Activated T-cell treated with anti-CD3 and anti-CD28 coated beads, Interleukin-2, amount 50 U/mL, for 72 hours (primary cell): Measurements from ENCODE around the gene CST11. TPM values are rescaled to one million over a fixed set of nuclear protein-coding genes. Genes with fewer than 3 reads are reported as not detected.
A peak's percentile ranks its signal among the peaks of the same experiment; 100 is the strongest.
"Not testable (repeated sequence)": the region's sequence is repeated elsewhere in the genome, so short reads cannot be mapped to it uniquely, and the experiment has no call there.

Experiments used
- ATAC-seq, 2 donors: fragments of 150-1000 bp; cut with Tn5 transposase; replicated peaks in 1 of 2; 2 replicates each; pipeline ENCODE4 v1.10.0; 2021; ENCODE audit warnings: moderate library complexity in 2 of 2, mild to moderate bottlenecking in 1 of 2
- DNase-seq, 2 donors: peaks; one replicate each; pipeline ENCODE4 v3.0.0; 2021 to 2022; ENCODE audit warnings: mixed read lengths in 1 of 2
- H3K27ac Mint-ChIP-seq: one replicate; pipeline ENCODE4 v1.8.0; 2022; ENCODE audit warnings: mild to moderate bottlenecking, moderate library complexity, mixed read lengths
- H3K27me3 Mint-ChIP-seq: one replicate; pipeline ENCODE4 v1.8.0; 2022; ENCODE audit warnings: low read depth, mixed read lengths
- H3K36me3 Mint-ChIP-seq, 2 donors: one replicate each; pipeline ENCODE4 v1.8.0; 2022; ENCODE audit warnings: mixed read lengths in 2 of 2, mild to moderate bottlenecking in 1 of 2; ENCODE audit not compliant: insufficient read depth in 2 of 2
- H3K4me1 Mint-ChIP-seq: one replicate; pipeline ENCODE4 v1.8.0; 2022; ENCODE audit warnings: low read depth, mixed read lengths
- H3K4me3 Mint-ChIP-seq, 2 donors: one replicate each; pipeline ENCODE4 v1.8.0; 2022; ENCODE audit warnings: mild to moderate bottlenecking in 2 of 2, mixed read lengths in 2 of 2, moderate library complexity in 2 of 2
- H3K9me3 Mint-ChIP-seq, 2 donors: one replicate each; pipeline ENCODE4 v1.8.0; 2022; ENCODE audit warnings: mixed read lengths in 2 of 2
- total RNA-seq, 2 donors: library from RNA; stranded (reverse); gene quantifications; one replicate each; pipeline ENCODE4 v1.2.3, GENCODE V29; 2022

Gene CST11
- total RNA-seq, 2 donors from 2014 or later = not detected

- H3K27me3 Mint-ChIP-seq = peaks cover 19% of the 10 kb centered on the region
- no peaks in the 10 kb centered on the region for H3K4me1 Mint-ChIP-seq
- no peak for ATAC-seq
- no peak for DNase-seq
- H3K4me3 Mint-ChIP-seq = no peak overlapping the region
- peaks cover 0 to 2% of the 10 kb centered on the region in 2 donors for H3K9me3 Mint-ChIP-seq
- no peaks in the 10 kb centered on the region for H3K36me3 Mint-ChIP-seq
- no peak overlapping the region for H3K27ac Mint-ChIP-seq
These were observed 22.7 kb upstream of the CST11 start for GRCh38 chr20:23475395-23475794.

DNA sequence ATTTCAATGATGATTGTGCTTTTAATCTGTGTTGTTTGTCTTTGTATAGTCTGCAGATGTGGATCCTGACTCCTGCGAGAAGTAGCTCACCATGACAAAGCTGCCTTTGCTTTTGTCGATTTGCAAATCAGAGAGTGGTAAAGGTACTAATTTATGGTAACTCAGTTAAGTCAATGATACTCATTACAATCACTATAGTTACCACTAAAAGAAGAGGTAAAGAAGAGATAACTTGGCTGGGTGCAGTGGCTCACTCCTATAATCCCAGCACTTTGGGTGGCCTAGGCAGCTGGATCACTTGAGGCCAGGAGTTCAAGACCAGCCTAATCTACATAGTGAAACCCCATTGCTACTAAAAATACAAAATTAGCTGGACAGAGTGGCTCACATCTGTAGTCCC, 20.6 kb upstream of the CST11 start:
- H3K27me3 Mint-ChIP-seq = peaks cover 23% of the 10 kb centered on the region
- H3K4me3 Mint-ChIP-seq, ATAC-seq, H3K36me3 Mint-ChIP-seq, H3K27ac Mint-ChIP-seq, DNase-seq, H3K4me1 Mint-ChIP-seq, H3K9me3 Mint-ChIP-seq: not testable (repeated sequence)

DNA sequence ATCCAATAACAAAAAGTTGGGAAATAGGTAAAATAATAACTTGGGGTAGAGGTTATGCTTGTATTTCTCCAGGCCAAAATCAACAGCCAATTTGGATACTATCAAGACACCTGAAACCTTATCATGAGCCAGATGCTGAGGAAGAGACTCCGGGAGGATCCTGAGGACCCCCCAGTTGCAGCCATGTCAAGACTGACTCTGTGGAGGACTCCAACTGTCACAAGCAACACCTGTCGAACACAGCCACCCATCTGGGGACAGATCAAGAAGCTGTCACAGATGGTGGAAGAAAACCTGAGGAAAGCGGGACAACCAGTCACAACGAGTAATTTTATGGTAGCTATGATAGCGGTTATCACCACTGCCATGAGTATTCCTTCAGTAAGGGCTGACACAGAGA, 19.6 kb upstream of the CST11 start:
- not testable (repeated sequence) for H3K27ac Mint-ChIP-seq, DNase-seq, H3K4me3 Mint-ChIP-seq, ATAC-seq, H3K9me3 Mint-ChIP-seq, H3K36me3 Mint-ChIP-seq, H3K4me1 Mint-ChIP-seq
- H3K27me3 Mint-ChIP-seq = peaks cover 23% of the 10 kb centered on the region

DNA sequence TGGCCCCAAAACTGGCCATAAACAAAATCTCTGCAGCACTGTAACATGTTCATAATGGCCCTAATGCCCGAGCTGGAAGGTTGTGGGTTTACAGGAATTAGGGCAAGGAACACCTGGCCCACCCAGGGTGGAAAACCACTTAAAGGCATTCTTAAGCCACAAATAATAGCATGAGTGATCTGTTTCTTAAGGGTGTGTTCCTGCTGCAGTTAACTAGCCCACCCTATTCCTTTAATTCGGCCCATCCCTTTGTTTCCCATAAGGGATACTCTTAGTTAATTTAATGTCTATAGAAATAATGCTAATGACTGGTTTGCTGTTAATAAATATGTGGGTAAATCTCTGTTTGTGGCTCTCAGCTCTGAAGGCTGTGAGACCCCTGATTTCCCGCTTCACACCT, 14.3 kb upstream of the CST11 start:
- not testable (repeated sequence) for H3K4me1 Mint-ChIP-seq, H3K36me3 Mint-ChIP-seq, H3K4me3 Mint-ChIP-seq, H3K27ac Mint-ChIP-seq, ATAC-seq, DNase-seq
- H3K27me3 Mint-ChIP-seq = peaks cover 23% of the 10 kb centered on the region
- peaks cover 7 to 17% of the 10 kb centered on the region in 2 donors for H3K9me3 Mint-ChIP-seq

DNA sequence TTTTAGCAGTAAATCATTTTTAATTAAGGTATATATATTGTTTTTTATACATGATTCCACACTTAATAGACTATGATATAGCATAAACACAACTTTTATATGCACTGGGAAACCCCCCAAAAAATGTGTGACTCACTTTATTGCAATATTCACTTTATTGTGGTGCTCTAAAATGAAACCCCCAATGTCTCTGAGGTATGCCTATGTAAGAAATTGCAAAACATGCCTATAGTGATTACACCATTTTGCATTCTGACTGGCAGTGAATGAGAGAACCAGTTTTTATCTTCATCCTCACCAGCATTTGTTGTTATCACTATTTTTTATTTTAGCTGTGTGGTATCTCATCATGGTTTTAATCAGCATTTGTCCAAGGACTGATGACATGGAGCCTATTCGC, 8.5 kb upstream of the CST11 start:
- DNase-seq (no peak), ATAC-seq (peak in 1 of 2 donors; percentile 29)
- Mint-ChIP-seq H3K4me1 (peaks cover 6% of the 10 kb centered on the region), H3K4me3 (no peak overlapping the region), H3K9me3 (peaks cover 3 to 9% of the 10 kb centered on the region in 2 donors), H3K27me3 (peaks cover 9% of the 10 kb centered on the region), H3K27ac (no peak overlapping the region), H3K36me3 (peaks cover 0 to 2% of the 10 kb centered on the region in 2 donors)

- Mint-ChIP-seq H3K4me3 (no peak overlapping the region), H3K36me3 (peaks cover 0 to 2% of the 10 kb centered on the region in 2 donors), H3K27me3 (peaks cover 8% of the 10 kb centered on the region), H3K9me3 (peaks cover 3 to 6% of the 10 kb centered on the region in 2 donors), H3K4me1 (peaks cover 12% of the 10 kb centered on the region), H3K27ac (no peak overlapping the region)
- DNase-seq (peak in 1 of 2 donors; percentile 7), ATAC-seq (peak in 1 of 2 donors; percentile 36)
These were observed 6.9 kb upstream of the CST11 start for GRCh38 chr20:23459461-23460150.

GRCh38 chr20:23456873-23457272, 4.2 kb upstream of the CST11 start:
- ATAC-seq (no peak), DNase-seq (no peak)
- H3K4me3 Mint-ChIP-seq = no peak overlapping the region
- H3K27me3 Mint-ChIP-seq = no peaks in the 10 kb centered on the region
- no peaks in the 10 kb centered on the region for H3K36me3 Mint-ChIP-seq
- peaks cover 12% of the 10 kb centered on the region for H3K4me1 Mint-ChIP-seq
- no peaks in the 10 kb centered on the region for H3K9me3 Mint-ChIP-seq
- H3K27ac Mint-ChIP-seq = peak overlapping the region; percentile 45

DNA sequence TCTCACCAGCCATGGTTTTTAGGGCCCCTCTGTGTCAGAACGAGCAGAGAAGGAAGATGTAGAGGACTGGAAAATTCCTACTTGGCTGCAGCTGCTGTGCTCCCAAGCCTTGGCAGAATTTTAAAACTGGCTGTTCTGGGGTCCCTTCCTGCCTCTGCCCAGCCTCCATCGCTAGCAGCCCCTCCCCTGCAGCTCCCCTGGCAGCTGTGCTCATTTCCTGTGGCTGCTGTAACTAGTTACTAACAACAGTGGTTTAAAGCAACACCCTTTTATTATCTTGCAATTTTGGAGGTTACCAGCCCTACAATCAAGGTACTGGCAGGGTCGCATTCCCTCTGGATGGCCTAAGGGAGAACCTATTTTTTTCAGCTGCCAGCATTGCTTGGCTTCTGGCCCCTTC, 3.7 kb upstream of the CST11 start:
- H3K4me3 Mint-ChIP-seq = peak overlapping the region in 1 of 2 donors; percentile 13
- DNase-seq = no peak
- H3K9me3 Mint-ChIP-seq = no peaks in the 10 kb centered on the region
- no peak for ATAC-seq
- H3K36me3 Mint-ChIP-seq = no peaks in the 10 kb centered on the region
- H3K4me1 Mint-ChIP-seq = peaks cover 12% of the 10 kb centered on the region
- H3K27ac Mint-ChIP-seq = no peak overlapping the region
- H3K27me3 Mint-ChIP-seq = no peaks in the 10 kb centered on the region

DNA sequence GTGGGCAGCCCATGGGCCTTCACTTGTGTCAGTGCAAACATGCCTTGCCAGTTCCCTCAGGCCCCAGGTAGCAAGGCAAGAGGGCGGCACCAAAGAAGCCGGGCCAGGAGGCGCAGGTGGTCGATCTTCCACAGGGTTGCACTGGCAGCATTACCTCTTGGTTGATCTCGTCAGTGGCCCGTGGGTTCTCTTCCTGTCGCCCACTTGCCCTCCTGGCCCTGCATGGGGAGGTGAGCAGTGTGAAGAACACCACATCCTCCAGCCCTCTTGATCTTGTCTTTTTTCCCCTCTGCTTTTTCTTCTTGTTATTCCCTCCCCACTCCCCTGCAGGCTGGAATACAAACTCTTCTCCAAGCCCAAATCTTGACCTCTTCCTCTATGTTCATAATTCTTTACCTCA, 3.0 kb upstream of the CST11 start:
- ATAC-seq (no peak), DNase-seq (no peak)
- Mint-ChIP-seq H3K27ac (peak overlapping the region; percentile 3), H3K4me3 (no peak overlapping the region), H3K9me3 (no peaks in the 10 kb centered on the region), H3K4me1 (peaks cover 17% of the 10 kb centered on the region), H3K27me3 (peaks cover 6% of the 10 kb centered on the region), H3K36me3 (no peaks in the 10 kb centered on the region)

GRCh38 chr20:23454816-23455215, 2.1 kb upstream of the CST11 start:
- DNase-seq = no peak
- Mint-ChIP-seq H3K9me3 (no peaks in the 10 kb centered on the region), H3K27me3 (peaks cover 8% of the 10 kb centered on the region), H3K36me3 (no peaks in the 10 kb centered on the region), H3K4me1 (peaks cover 18% of the 10 kb centered on the region), H3K27ac (no peak overlapping the region), H3K4me3 (no peak overlapping the region)
- no peak for ATAC-seq

- Mint-ChIP-seq H3K4me3 (no peak overlapping the region), H3K27me3 (peaks cover 8% of the 10 kb centered on the region), H3K9me3 (no peaks in the 10 kb centered on the region), H3K27ac (no peak overlapping the region), H3K4me1 (peaks cover 24% of the 10 kb centered on the region), H3K36me3 (no peaks in the 10 kb centered on the region)
- DNase-seq = no peak
- no peak for ATAC-seq
These were observed 1.2 kb upstream of the CST11 start for GRCh38 chr20:23453549-23454543.

- no peak for ATAC-seq
- Mint-ChIP-seq H3K27me3 (peaks cover 8% of the 10 kb centered on the region), H3K9me3 (no peaks in the 10 kb centered on the region), H3K4me1 (peaks cover 24% of the 10 kb centered on the region), H3K36me3 (no peaks in the 10 kb centered on the region), H3K4me3 (no peak overlapping the region), H3K27ac (no peak overlapping the region)
- DNase-seq = no peak
These were observed 654 bp downstream of the CST11 start for GRCh38 chr20:23451956-23452487.

GRCh38 chr20:23450877-23451276, 1.8 kb downstream of the CST11 start:
- ATAC-seq = no peak
- DNase-seq = no peak
- Mint-ChIP-seq H3K4me1 (peaks cover 15% of the 10 kb centered on the region), H3K4me3 (no peak overlapping the region), H3K27ac (no peak overlapping the region), H3K27me3 (peaks cover 8% of the 10 kb centered on the region), H3K9me3 (no peaks in the 10 kb centered on the region), H3K36me3 (no peaks in the 10 kb centered on the region)
